ENCODE measurements around the gene L3MBTL2.

L3MBTL2 gene

DNA sequence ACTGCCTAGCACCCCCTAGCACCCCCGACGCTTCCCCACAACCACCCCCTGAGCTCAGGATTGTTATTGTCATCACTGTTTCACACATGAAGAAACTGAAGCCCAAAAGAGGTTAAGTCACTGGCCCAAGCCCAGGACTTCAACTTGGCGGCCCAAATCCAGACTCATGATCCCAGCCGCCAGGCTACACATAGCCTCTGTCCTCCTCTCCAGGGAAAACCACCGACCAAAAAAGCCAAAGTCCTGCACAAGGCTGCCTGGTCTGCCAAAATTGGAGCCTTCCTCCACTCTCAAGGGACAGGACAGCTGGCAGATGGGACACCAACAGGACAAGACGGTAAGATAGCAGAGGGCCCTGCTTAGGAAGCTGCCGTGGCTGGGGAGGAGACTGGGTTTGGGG is 10.8 kb downstream of the L3MBTL2 start:
- DNase-seq: no peak

DNA sequence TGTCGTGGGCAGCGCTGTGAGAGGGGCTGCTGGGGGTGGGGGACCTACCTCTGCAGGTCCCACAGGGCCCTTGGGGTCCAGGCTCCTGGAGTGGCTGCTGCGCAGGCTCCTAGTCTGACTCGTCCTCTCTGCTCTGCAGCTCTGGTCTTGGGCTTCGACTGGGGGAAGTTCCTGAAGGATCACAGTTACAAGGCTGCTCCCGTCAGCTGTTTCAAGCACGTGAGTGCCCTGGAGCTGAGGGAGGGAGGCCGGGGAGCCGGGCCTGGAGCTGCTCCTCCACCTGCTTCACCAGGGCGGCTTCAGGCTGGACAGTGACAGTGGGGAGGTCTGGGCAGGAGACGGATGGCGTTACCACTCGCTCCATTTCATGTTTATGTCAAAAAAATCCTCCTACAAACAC is 11.9 kb downstream of the L3MBTL2 start:
- no peak for DNase-seq

DNA sequence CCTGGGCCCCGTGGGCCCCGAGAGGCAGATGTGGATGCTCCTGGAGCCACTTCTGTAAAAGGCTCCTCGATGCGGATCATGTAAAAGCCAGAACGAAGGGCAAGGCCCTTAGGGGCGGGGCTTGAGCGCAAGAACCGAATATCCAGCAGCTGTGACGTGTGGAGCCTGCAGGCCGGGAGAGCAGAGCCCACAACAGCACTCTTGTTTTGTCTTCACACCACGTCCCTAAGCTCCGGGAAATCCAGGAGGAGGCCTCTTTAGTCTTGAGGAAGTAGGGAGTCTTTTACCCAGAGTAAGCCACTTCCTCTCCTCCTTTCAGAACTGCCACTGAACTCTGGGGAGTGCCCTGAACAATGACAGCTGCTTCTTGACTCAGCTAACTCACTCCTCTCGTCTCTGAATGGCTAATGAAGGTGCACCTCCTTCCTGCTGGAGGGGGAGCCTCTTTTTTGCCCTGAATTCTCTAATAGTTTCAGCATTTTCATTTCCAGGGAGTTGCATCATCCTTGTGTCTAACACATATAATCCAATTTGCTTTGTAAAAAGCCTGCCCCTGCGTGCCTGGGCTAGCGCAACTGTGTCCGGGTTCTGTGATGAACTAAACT is 12.5 kb downstream of the L3MBTL2 start:
- DNase-seq: no peak

DNA sequence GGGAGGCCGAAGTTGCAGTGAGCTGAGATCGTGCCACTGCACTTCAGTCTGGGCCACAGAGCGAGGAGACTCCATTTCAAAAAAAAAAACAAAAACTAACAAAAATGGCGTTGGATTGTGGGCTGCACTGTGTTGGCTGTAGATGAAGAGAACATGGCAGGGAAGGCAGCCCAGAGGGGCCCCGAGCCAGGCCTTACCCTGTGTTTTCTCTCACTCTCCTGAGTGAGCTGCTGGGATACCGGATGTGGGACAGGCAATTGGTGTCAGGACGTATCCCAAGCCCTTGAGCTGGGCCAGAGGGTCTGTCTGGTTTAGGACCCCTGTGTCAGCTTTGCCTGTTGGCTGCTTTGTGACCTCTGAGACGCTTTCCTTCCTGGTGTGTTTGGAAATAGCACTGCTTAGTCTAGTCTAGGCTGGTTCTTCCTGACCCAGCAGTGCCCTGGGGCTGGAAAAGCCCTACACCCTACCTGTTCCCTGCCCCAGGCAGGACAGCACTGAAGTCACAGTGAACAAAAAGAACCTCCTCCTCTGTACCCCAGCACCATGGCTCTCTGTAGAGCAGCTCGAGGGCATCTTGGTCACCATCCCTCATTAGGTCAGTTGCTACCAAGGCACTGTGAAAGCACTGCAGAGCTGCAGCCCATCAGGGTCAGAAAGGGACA is 17.9 kb downstream of the L3MBTL2 start:
- no peak for DNase-seq

DNA sequence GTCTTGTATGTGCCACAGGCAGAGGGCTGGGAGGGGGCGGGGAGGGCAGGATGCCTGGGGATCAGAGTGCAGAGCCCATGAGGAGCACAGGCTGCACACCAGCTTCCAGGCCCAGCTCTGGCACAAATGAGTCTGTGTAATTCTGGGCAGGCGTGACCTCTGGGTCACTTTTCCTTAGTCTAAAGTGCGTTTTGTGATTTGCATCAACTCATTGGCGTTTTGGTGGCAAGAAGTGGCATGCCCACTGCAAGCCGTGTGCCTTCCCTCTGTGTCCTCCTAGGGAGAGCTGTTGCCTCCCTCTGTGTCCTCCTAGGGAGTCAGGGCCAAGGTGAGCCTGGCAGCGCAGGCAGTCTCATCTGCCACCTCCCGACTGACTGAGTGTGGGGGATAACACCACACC is 18.4 kb downstream of the L3MBTL2 start:
- DNase-seq: no peak

DNA sequence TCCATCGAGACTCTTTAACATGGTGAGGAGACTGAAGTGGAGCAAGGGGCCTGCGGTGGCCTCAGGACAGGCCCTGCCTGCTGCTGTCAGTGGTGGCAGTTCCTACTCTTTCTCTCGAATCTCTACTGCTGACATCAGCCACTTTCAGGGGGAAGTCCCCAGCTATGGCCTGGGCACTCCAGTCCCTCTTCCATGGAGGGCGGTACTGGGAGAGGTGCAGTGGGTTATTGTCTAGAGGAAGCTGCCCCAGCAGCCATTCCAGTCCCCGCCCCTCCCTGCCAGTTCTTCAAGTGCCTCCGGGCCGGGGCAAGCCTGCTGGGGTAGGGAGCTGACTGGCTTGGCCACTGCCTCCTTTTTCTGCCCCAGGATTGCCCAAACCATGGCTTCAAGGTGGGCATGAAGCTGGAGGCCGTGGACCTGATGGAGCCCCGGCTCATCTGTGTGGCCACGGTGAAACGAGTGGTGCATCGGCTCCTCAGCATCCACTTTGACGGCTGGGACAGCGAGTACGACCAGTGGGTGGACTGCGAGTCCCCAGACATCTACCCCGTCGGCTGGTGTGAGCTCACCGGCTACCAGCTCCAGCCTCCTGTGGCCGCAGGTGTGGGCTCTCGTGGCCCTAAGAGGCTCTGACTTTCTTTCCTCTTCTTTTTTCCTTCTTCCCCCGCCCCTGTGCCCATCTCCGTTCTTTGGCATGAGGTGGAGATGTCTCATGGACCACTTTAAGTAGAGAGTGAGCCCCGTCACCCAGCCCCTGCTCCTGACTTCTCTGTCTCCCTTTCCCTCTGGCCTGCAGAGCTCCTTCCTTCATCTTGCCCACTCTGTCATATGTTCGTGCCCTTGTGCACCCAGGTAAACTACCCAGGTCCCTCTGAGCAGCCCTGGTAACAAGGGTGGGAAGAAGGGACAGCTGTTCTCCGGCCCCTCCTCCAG is 21.9 kb downstream of the L3MBTL2 start:
- DNase-seq: no peak

DNA sequence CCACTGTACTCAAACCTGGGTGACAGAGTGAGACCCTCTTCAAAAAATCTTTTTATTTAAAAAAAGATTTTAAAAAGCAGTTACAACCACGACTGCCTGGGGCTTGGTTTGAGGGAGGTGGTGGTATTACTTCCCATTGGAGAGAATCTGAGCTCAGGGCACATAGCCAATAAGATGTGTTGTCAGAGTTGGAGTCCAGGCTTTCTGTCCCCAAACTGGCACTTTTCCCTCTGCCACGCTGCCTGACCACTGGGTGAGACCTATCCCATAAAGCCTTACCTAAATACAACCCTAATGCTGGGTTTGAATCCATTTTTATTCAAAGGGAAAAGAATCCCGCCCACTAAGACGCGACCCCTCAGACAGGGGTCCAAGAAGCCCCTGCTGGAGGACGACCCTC is 24.1 kb downstream of the L3MBTL2 start:
- DNase-seq: no peak

DNA sequence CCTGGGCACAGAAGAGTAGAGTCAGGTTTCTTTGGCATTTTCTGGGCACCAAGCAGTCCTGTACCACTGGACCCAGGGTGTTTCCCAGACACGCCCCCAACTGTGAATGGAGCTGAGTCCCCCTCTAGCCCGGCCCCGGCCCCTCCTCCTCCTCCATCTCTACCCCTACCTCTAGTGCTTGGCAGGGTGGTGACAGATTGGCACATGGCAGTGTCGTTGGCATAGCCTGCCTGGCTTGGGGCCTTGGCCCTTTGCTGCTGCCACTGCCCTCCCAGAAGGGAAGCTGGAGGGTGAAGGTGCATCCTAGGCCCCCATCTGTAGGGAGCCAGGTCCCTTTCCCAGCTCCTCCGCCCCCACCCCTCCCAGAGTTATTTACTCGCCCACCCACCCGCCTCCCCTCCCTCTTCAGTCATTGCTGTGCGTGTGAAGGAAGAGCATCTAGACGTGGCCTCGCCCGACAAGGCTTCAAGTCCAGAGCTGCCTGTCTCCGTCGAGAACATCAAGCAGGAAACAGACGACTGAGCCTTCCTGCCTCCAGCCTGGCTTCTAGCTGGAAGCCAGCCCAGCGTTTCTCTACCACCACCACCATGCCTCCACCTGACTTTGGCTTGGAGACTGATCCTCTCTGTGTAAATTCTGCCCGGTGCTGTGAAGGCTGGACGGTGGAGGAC is 24.8 kb downstream of the L3MBTL2 start:
- no peak for DNase-seq

DNA sequence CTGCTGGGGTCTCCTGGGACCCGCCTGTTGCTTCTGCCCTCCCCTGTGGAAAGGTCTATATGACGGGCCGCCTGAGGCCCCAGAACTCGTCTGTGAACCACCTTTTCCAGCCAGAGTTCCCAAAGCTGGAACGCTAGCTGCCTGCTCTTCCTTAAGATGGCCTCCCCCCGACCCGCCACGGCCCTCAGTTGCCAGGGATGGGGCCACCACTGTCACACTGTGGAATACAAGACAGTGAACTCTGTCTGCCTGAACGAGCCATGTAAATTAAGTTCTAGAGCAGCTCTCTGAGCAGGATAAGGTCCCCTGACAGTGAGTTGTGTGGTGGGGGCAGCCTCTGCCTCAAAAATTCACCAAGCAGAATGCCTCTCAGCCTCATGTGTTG is 25.3 kb downstream of the L3MBTL2 start:
- no peak for DNase-seq

DNA sequence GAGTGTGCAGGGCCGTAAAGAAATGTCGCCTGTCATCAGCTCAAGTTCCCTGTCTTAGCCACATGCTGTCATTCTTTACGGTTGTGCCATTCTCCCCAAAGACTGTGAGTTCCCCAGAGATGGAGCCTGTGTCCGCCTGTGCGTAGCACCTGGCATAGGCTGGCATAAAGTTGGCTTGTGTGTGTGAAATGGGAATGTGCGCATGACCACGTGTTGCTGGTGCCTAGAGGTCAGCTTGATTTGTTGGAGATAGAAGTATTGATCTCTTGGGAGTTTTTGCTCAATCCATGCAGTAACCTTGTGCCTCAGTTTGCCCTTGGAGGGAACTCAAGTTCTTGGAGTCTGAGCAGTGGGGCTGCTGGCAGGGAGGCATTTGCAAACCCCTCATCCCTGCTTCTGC is 26.3 kb downstream of the L3MBTL2 start:
- no peak for DNase-seq

DNA sequence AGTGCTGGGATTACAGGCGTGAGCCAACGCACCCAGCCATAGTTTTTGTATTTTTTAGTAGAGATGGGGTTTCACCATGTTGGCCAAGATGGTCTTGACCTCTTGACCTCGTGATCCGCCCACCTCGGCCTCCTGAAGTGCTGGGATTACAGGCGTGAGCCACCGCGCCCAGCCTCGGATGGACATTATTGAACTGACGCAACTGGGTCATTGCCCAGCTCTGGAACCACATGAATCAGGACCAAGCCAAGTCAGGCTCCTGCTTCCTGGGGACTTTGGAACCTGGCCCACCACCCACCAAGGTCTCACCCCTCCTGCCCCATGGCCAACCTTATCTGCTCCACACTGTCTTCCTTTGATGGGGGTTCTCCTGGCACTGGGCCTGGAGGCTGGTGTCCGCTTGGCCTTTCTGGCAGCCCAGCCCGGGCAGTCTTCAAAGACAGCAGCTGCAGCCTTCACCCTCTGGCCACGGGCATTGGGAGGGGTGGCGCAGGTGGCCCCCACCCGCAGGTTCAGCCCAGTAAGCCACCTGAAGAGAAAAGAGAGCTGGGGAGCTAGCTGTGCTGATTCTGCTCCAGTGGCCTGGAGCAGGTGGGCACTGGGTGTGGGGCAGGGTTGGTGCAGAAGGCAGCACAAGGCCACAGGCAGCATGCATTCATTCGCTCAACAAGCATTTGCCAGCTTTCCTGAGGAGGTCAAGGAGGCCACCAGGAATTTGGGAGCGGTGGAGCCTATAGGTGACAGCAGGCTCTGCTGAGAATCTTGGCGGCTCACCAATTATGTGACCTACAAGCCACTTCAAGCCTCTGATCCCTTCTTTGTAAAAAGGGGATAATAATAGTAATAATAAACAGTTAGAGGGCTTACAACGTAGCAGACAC is 29.9 kb downstream of the L3MBTL2 start:
- DNase-seq: no peak

DNA sequence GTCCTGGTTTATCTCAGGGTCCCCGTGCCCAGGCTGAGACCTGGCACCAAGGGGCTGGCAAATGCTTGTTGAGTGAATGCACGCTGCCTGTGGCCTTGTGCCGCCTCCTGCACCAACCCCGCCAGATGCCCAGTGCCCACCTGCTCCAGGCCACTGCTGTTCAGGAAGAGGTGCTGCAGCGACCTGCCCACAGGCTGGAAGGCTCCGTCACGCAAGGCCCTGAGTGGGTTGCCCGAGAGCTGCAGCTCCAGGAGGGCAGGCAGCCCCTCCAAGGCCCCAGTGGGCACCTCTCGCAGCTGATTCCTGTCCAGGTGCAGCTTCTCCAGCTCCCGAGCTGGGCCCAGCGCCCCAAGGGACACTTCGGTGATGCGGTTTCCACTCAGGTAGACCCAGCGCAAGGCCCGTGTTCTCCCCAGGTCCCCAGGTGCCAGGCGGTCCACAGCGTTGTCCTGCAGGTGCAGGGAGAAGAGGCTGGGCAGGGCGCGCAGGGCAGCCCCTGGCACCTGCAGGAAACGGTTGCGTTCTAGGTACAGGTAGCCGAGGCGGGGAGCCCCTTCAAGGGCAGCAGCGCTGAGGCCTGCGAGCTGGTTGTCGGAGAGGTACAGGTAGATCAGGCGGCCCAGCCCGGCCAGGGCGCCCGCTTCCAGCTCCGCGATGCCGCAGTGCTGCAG is 32.1 kb downstream of the L3MBTL2 start:
- DNase-seq: no peak

DNA sequence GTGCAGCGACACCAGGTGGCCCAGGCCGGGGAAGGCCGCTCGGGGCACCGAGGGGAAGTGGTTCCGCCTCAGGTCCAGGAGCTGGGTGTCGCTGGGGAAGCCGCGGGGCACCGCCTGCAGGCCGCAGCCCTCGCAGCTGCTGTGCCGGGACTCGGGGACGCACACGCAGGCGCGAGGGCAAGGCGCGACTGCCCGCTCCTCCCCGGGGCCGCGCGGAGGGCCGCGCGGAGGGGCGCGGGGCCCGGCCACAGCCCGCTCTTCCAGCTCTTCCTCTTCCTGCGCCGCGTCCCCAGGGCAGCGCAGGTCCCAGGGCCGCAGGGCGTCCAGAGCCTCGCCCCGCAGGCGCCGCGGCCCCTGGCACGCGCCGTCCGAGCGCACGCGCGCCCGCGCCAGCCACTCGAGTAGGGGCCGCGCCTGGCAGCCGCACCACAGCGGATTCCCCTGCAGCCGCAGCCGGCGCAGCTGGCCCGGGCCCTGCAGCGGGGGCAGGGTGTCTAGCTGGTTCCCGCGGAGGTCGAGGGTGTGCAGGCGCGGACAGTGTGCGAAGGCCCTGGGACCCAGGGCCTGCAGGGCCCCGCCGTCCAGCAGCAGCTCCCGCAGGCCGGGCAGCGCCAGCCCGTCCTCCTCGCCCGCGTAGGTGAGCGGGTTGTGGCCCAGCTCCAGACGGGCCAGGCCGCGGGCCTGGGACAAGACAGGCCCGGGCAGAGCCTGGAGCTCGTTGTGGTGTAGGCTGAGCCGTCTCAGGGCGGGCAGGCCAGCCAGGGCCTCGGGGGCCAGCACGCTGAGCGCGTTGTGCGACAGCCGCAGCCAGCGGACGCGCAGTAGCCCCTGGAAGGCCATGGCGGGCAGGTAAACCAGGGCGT is 32.8 kb downstream of the L3MBTL2 start:
- peak; percentile 80 for DNase-seq

DNA sequence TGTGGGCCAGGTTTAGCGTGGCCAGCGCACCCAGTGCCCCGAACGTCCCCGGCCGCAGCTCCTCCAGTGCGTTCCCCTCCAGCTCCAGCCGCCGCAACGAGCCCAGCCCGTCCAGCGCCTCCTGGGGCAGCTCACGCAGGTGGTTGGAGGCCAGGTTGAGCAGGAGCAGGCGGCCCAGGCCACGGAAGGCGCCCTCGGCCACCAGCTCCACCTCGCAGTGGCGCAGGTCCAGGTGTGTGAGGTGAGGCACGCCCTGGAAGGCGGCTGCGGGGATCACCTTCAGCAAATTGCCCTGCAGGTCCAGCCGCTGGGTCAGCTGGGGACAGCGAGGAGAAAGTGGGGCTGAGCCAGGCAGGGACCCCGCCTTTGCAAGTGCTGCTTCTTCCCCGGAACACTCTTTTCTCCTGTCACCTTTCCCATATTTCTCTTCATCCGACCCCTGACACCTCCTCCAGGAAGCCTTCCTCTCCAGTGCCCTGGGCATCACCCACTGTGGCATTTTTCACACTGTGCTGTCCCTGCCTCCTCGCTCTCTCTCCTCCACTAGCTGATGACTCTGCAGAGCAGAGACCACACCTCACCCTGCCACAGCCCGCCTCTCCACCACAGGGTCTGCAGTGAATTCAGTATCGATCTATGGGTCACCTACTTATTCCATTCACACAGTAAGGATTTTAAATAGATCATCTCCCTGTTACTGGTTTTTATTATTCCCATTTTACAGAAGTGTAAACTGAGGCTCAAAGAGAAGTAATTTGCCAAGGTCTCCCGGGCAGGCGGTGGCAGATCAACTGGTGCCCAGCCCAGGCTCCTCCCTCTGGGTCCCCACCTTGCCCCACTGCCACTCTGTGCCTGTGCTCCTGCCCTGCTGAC is 33.7 kb downstream of the L3MBTL2 start:
- no peak for DNase-seq

DNA sequence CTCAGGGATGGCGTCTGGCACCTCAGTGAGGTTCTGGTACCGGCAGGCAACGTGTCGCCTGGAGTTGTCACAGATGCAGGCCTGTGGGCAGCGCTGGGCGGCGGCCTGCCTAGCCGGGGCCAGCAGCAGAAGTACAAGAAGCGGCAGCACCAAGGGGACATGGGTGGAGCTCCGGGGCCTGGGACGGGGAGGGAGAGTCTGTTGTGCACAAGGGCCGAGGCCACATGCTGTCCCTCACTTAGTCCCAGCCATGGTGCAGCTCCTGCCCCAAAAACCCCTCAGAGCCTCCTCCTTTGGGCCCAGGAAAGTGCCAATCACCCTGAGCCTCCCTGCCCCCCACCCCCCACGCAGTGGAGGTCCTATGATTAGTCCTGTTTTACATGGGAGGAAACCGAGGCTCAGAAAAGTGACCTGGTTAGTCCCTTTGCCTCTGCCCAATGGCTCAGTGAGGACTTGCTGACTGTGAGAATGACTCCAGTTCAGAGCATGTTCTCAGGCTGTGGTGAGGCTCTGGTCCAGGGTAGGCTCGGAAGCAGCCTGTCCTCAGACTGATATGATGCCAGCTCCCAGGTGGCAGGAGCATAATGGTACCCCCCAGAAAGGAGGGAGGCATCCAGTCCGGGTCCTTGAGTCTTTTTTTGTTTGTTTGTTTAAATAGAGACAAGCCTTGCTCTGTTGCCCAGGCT is 34.5 kb downstream of the L3MBTL2 start:
- no peak for DNase-seq

DNA sequence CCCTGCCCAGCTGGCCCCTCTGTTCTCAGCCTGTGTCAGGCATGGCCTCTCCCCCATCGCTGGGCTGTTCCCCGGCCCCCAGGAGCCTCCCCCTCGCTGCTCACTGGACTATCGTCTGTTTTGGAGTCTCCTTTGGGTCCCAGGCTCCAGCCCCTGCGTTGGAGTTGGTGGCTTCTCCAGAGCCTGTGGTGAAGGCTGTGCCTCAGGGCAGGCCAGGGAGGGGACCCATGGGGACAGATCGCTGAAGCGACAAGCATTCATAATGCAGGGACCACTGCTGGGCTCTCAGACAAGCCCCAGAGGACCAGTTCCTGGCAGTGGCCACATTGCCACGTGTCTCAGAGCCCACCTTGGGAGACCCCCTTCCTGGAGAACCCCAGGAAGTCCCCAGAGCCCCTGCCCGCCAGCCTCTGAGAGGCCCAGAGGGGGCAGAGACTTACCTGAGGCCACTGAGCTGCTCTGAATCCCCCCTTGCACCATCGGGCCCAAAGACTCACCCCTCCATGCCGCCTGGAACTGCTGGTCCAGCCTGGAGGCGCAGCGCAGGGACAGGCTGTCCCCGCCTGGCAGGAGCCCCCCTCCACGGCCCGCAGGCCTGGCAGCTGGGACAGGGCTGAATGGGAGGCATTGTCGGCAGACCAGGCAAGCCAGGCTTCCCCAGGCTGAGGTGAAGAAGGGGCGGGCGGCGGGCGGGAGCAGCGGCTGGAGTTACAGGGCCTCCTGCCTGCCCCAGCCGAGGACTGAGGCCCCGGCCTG is 35.4 kb downstream of the L3MBTL2 start, which contains the start of gene CHADL:
CHADL (minus strand) TSS at position 555 of the 756 bp plus-strand sequence; CDS start at position 505, 50 bp downstream.
- no peak for DNase-seq

DNA sequence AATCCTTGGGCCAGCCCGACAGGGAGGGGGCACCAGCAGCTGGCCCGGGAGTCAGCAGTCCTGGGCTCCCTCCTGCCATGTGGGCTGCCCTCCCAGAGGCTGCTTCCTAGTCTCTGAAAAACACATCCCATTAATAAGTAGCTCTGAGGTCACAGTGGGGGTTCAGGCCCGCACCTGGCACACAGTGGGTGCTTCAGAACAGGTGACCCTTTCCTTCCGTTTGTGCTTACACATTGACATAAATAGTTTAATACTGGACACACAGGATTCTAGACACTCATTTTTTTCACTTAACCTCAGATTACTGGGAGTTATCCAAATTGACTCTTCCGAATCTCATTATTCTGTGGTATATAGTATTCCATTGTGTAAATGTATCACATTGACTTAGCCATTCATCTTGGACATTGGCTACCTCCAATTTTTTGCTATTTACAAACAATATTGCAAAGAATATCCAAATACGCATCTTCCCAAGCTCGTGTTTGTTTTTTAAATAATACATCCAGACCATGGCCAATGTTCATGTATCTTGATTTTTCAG is 36.1 kb downstream of the L3MBTL2 start:
- no peak for DNase-seq
